CD4-positive, alpha-beta T cell (primary cell): Measurements from ENCODE around the gene MUC21. TPM values are rescaled to one million over a fixed set of nuclear protein-coding genes. Genes with fewer than 3 reads are reported as not detected.
"Not testable (repeated sequence)": the region's sequence is repeated elsewhere in the genome, so short reads cannot be mapped to it uniquely, and the experiment has no call there.

Source experiments
- ATAC-seq: fragments of 200-7000 bp; cut with Tn5 transposase; one replicate; pipeline ENCODE4 v1.10.0; 2022; ENCODE audit warnings: mild to moderate bottlenecking; ENCODE audit not compliant: poor library complexity
- CTCF ChIA-PET: fragments of 350-600 bp; sonication (Branson Sonifier 250); formaldehyde crosslinking; loops from one replicate; lab custom pipeline; 2021; ENCODE audit warnings: antibody characterized with exemption, inconsistent platforms; lab: Charles Lee
- POLR2A ChIA-PET: fragments of 350-600 bp; sonication (Branson Sonifier 250); formaldehyde crosslinking; loops from one replicate; lab custom pipeline; 2021; ENCODE audit warnings: antibody characterized with exemption, inconsistent platforms; lab: Charles Lee
- DNase-seq, 14 experiments: peaks; one replicate each; pipeline ENCODE4 v3.0.0-alpha.2; 2013 to 2020; ENCODE audit warnings: mixed read lengths in 2 of 14
- H3K27ac ChIP-seq, 2 donors: one replicate each; pipeline versions ENCODE4 v1.5.1 to v1.7.0; 2013; ENCODE audit warnings: low read length in 2 of 2, low read depth in 1 of 2, mild to moderate bottlenecking in 1 of 2
- H3K27me3 ChIP-seq, 2 experiments: 1 replicate in 1 of 2; 2 replicates in 1 of 2; pipeline versions ENCODE4 v1.6.1 to v1.7.0; 2013; ENCODE audit warnings: low read length in 2 of 2, control low read depth in 1 of 2, mild to moderate bottlenecking in 1 of 2, moderate library complexity in 1 of 2; ENCODE audit not compliant: insufficient read depth in 2 of 2, control insufficient read depth in 1 of 2
- H3K36me3 ChIP-seq: one replicate; pipeline ENCODE4 v1.6.1; 2013; ENCODE audit warnings: low read length, control low read depth; ENCODE audit not compliant: insufficient read depth
- H3K4me1 ChIP-seq: one replicate; pipeline ENCODE4 v1.6.1; 2013; ENCODE audit warnings: low read length, control low read depth; ENCODE audit not compliant: insufficient read depth
- H3K4me3 ChIP-seq: one replicate; pipeline ENCODE4 v1.5.1; 2013; ENCODE audit warnings: mild to moderate bottlenecking, low read length, moderate library complexity
- H3K9me3 ChIP-seq, 2 experiments: 1 replicate in 1 of 2; 2 replicates in 1 of 2; pipeline versions ENCODE4 v1.6.1 to v1.7.0; 2013; ENCODE audit warnings: low read length in 2 of 2, mild to moderate bottlenecking in 2 of 2, control low read depth in 1 of 2, moderate library complexity in 1 of 2; ENCODE audit not compliant: control insufficient read depth in 1 of 2, insufficient read depth in 1 of 2
- H3K27ac Mint-ChIP-seq: one replicate; pipeline ENCODE4 v1.8.0; 2020; ENCODE audit warnings: mixed read lengths
- H3K27me3 Mint-ChIP-seq: one replicate; pipeline ENCODE4 v1.8.0; 2021; ENCODE audit warnings: mixed read lengths
- H3K36me3 Mint-ChIP-seq: one replicate; pipeline ENCODE4 v1.8.0; 2021; ENCODE audit warnings: low read depth, mixed read lengths
- H3K4me1 Mint-ChIP-seq: one replicate; pipeline ENCODE4 v1.8.0; 2021; ENCODE audit warnings: low read depth, mixed read lengths
- H3K4me3 Mint-ChIP-seq: one replicate; pipeline ENCODE4 v1.8.0; 2020; ENCODE audit warnings: mild to moderate bottlenecking, mixed read lengths
- H3K9me3 Mint-ChIP-seq: one replicate; pipeline ENCODE4 v1.8.0; 2020; ENCODE audit warnings: mixed read lengths
- intact Hi-C, 2 experiments: fragments of 100-400 bp; cut with DNase I in 1 of 2; cut with micrococcal nuclease in 1 of 2; formaldehyde crosslinking; loops; one replicate each; pipeline versions ENCODE4 v1.15.1 to v1.9.0; 2023 to 2025; cut with DNase I, micrococcal nuclease
- total RNA-seq, 174 experiments: library from RNA in 2 of 174; stranded (reverse) in 2 of 174; gene quantifications; one replicate each; pipeline ENCODE4 v1.2.3 and lab custom pipeline; 2021 to 2026
- TF ChIP-seq, protein P1 (sequence below): fragments of 200-600 bp; IDR thresholded peaks from one replicate; pipeline ENCODE4 v1.8.0; 2022; ENCODE audit warnings: antibody characterized with exemption, mild to moderate bottlenecking

Gene MUC21
- total RNA-seq, 2 experiments from 2014 or later: not detected

DNA sequence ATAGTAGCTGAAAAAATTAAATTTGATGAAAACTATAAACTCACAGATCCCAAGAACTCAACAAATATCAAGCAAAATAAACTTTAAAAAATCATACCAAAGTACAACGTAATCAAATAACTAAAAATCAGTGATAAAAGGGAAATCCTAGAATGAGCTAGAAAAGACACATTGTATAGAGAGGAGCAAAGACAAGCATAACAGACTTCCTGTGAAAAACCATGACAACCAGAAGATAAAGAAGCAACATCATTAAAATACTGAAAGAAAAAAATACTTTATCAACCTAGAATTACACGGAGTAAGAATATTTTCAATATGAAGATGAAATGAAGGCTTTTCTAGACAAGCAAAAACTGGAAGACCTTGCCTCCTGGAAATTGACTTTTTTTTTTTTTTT is 36.5 kb downstream of the MUC21 start:
- Histone ChIP-seq H3K36me3 (no peaks in the 10 kb centered on the region), H3K4me1 (no peaks in the 10 kb centered on the region), H3K4me3 (no peak overlapping the region), H3K27ac (no peak overlapping the region), H3K27me3 (no peaks in the 10 kb centered on the region), H3K9me3 (peaks cover 0 to 9% of the 10 kb centered on the region in 2 experiments)
- no peak for ATAC-seq
- H3K9me3 Mint-ChIP-seq: no peaks in the 10 kb centered on the region
- ChIA-PET CTCF (no interaction called here), POLR2A (no interaction called here)
- DNase-seq: no peak
- intact Hi-C loops: no loop called here
- H3K4me3 Mint-ChIP-seq: no peak overlapping the region
- TF ChIP-seq, protein P1, sequence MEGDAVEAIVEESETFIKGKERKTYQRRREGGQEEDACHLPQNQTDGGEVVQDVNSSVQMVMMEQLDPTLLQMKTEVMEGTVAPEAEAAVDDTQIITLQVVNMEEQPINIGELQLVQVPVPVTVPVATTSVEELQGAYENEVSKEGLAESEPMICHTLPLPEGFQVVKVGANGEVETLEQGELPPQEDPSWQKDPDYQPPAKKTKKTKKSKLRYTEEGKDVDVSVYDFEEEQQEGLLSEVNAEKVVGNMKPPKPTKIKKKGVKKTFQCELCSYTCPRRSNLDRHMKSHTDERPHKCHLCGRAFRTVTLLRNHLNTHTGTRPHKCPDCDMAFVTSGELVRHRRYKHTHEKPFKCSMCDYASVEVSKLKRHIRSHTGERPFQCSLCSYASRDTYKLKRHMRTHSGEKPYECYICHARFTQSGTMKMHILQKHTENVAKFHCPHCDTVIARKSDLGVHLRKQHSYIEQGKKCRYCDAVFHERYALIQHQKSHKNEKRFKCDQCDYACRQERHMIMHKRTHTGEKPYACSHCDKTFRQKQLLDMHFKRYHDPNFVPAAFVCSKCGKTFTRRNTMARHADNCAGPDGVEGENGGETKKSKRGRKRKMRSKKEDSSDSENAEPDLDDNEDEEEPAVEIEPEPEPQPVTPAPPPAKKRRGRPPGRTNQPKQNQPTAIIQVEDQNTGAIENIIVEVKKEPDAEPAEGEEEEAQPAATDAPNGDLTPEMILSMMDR: no peak
- H3K36me3 Mint-ChIP-seq: no peaks in the 10 kb centered on the region
- H3K27ac Mint-ChIP-seq: no peak overlapping the region
- peaks cover 9% of the 10 kb centered on the region for H3K27me3 Mint-ChIP-seq
- H3K4me1 Mint-ChIP-seq: no peaks in the 10 kb centered on the region

- H3K27ac ChIP-seq, H3K36me3 Mint-ChIP-seq, H3K4me3 Mint-ChIP-seq, POLR2A ChIA-PET, ATAC-seq, H3K9me3 Mint-ChIP-seq, H3K4me3 ChIP-seq, H3K27me3 ChIP-seq, CTCF ChIA-PET, H3K4me1 Mint-ChIP-seq, H3K9me3 ChIP-seq, H3K4me1 ChIP-seq, DNase-seq, H3K27me3 Mint-ChIP-seq, H3K36me3 ChIP-seq, intact Hi-C loops, H3K27ac Mint-ChIP-seq: not testable (repeated sequence)
Observed at GRCh38 chr6:31020631-31021255, 37.2 kb downstream of the MUC21 start.

GRCh38 chr6:31021705-31022531 is 38.4 kb downstream of the MUC21 start:
- ATAC-seq, intact Hi-C loops, H3K27ac ChIP-seq, H3K9me3 Mint-ChIP-seq, H3K36me3 Mint-ChIP-seq, H3K4me3 ChIP-seq, H3K4me1 ChIP-seq, H3K27me3 Mint-ChIP-seq, H3K27ac Mint-ChIP-seq, DNase-seq, H3K36me3 ChIP-seq, H3K4me3 Mint-ChIP-seq, H3K4me1 Mint-ChIP-seq, H3K27me3 ChIP-seq, POLR2A ChIA-PET, H3K9me3 ChIP-seq: not testable (repeated sequence)
- CTCF ChIA-PET: interaction anchor here (0.7 kb wide), 1 partner anchor 1033 kb away, joined by 3 read pairs; no protein-coding TSS in a partner anchor

DNA sequence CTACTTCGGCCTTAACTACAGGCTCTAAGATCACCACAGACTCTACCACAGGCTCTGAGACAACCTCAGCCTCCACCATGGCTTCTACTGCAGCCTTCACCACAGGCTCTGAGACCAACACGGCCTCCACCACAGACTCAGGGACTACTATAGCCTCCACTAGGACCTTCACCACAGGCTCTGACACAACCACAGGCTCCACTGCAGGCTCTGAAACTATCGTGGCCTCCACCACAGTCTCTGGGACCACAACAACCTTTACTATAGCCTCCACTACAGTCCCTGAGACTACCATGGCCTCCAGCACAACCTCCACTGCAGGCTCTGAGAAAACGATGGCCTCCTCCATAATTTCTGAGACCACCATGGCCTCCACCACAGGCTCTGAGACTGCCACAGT is 42.1 kb downstream of the MUC21 start:
- no peaks in the 10 kb centered on the region for H3K27me3 ChIP-seq
- no peak overlapping the region for H3K27ac ChIP-seq
- no peak for DNase-seq
- H3K36me3 ChIP-seq: no peaks in the 10 kb centered on the region
- Mint-ChIP-seq H3K27ac (no peak overlapping the region), H3K4me3 (no peak overlapping the region), H3K9me3 (no peaks in the 10 kb centered on the region), H3K27me3 (peaks cover 13% of the 10 kb centered on the region), H3K36me3 (no peaks in the 10 kb centered on the region), H3K4me1 (no peaks in the 10 kb centered on the region)
- intact Hi-C loops: no loop called here
- ATAC-seq: no peak
- ChIA-PET POLR2A (no interaction called here), CTCF (no interaction called here)
- TF ChIP-seq, protein P1: no peak
- no peaks in the 10 kb centered on the region for H3K4me1 ChIP-seq
- H3K4me3 ChIP-seq: no peak overlapping the region
- no peaks in the 10 kb centered on the region for H3K9me3 ChIP-seq
